ENCODE data around the gene RBM11.

DNA sequence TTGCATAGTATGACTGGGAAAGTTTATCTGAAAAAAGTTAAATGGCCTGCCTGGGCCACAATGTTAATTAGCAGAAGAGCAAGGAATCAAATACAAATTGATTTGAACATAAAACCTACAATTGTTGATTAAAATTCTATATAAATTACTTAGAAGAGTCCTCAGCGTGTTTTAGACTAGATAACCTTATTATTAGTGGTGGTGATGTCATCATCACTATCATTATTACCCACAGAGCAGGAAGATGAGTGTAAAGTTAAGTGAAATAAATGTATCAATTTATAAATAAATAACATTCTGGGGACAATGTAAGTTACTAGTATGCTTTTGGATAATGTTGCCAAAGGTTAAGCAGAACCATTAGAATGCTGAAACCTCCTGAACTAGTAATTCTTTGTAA lies 46.1 kb downstream of the RBM11 start:
- TF ChIP-seq, protein P1, sequence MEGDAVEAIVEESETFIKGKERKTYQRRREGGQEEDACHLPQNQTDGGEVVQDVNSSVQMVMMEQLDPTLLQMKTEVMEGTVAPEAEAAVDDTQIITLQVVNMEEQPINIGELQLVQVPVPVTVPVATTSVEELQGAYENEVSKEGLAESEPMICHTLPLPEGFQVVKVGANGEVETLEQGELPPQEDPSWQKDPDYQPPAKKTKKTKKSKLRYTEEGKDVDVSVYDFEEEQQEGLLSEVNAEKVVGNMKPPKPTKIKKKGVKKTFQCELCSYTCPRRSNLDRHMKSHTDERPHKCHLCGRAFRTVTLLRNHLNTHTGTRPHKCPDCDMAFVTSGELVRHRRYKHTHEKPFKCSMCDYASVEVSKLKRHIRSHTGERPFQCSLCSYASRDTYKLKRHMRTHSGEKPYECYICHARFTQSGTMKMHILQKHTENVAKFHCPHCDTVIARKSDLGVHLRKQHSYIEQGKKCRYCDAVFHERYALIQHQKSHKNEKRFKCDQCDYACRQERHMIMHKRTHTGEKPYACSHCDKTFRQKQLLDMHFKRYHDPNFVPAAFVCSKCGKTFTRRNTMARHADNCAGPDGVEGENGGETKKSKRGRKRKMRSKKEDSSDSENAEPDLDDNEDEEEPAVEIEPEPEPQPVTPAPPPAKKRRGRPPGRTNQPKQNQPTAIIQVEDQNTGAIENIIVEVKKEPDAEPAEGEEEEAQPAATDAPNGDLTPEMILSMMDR (IDR thresholded peaks at IDR 0.05; ENCODE audit: low read depth, low read length, missing input control): no peak
- TF ChIP-seq, protein P2, sequence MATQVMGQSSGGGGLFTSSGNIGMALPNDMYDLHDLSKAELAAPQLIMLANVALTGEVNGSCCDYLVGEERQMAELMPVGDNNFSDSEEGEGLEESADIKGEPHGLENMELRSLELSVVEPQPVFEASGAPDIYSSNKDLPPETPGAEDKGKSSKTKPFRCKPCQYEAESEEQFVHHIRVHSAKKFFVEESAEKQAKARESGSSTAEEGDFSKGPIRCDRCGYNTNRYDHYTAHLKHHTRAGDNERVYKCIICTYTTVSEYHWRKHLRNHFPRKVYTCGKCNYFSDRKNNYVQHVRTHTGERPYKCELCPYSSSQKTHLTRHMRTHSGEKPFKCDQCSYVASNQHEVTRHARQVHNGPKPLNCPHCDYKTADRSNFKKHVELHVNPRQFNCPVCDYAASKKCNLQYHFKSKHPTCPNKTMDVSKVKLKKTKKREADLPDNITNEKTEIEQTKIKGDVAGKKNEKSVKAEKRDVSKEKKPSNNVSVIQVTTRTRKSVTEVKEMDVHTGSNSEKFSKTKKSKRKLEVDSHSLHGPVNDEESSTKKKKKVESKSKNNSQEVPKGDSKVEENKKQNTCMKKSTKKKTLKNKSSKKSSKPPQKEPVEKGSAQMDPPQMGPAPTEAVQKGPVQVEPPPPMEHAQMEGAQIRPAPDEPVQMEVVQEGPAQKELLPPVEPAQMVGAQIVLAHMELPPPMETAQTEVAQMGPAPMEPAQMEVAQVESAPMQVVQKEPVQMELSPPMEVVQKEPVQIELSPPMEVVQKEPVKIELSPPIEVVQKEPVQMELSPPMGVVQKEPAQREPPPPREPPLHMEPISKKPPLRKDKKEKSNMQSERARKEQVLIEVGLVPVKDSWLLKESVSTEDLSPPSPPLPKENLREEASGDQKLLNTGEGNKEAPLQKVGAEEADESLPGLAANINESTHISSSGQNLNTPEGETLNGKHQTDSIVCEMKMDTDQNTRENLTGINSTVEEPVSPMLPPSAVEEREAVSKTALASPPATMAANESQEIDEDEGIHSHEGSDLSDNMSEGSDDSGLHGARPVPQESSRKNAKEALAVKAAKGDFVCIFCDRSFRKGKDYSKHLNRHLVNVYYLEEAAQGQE (IDR thresholded peaks at IDR 0.05): no peak
- TF ChIP-seq GABPA (IDR thresholded peaks at IDR 0.05 in 1 of 2, conservative IDR thresholded peaks at IDR 0.05 in 1 of 2) (no peak), YY1 (IDR thresholded peaks at IDR 0.05) (no peak), EGR1 (IDR thresholded peaks at IDR 0.05; ENCODE audit: low read depth in 2 of 2) (no peak), RXRA (IDR thresholded peaks at IDR 0.05) (no peak), RAD21 (IDR thresholded peaks at IDR 0.05) (no peak)
- TF ChIP-seq, protein P3, sequence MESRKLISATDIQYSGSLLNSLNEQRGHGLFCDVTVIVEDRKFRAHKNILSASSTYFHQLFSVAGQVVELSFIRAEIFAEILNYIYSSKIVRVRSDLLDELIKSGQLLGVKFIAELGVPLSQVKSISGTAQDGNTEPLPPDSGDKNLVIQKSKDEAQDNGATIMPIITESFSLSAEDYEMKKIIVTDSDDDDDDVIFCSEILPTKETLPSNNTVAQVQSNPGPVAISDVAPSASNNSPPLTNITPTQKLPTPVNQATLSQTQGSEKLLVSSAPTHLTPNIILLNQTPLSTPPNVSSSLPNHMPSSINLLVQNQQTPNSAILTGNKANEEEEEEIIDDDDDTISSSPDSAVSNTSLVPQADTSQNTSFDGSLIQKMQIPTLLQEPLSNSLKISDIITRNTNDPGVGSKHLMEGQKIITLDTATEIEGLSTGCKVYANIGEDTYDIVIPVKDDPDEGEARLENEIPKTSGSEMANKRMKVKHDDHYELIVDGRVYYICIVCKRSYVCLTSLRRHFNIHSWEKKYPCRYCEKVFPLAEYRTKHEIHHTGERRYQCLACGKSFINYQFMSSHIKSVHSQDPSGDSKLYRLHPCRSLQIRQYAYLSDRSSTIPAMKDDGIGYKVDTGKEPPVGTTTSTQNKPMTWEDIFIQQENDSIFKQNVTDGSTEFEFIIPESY (IDR thresholded peaks at IDR 0.05): no peak
- TF ChIP-seq, protein P4, sequence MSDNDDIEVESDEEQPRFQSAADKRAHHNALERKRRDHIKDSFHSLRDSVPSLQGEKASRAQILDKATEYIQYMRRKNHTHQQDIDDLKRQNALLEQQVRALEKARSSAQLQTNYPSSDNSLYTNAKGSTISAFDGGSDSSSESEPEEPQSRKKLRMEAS (IDR thresholded peaks at IDR 0.05): no peak
- TF ChIP-seq, protein P5, sequence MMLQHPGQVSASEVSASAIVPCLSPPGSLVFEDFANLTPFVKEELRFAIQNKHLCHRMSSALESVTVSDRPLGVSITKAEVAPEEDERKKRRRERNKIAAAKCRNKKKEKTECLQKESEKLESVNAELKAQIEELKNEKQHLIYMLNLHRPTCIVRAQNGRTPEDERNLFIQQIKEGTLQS (IDR thresholded peaks at IDR 0.05): no peak

Data from liver (tissue), 3 donors.